OCI-LY1 (cell line): ENCODE data around the gene SMCO2.

Experiments
- H2AFZ ChIP-seq: fragments of 200-600 bp; sonication (generic), shearing (Covaris generic); 2 replicates; pipeline ENCODE4 v1.6.0; 2014; ENCODE audit warnings: antibody characterized with exemption, mild to moderate bottlenecking, low read length
- H3F3A ChIP-seq: fragments of 200-600 bp; sonication (generic), shearing (Covaris generic); 2 replicates; pipeline ENCODE4 v1.6.0; 2014; ENCODE audit warnings: mild to moderate bottlenecking, antibody characterized with exemption, low read length, moderate library complexity; ENCODE audit not compliant: insufficient read depth
- H3K27ac ChIP-seq: fragments of 200-600 bp; sonication (generic); 2 replicates; pipeline ENCODE4 v1.5.1; 2014; ENCODE audit warnings: low read length, mixed run types, mild to moderate bottlenecking, low read depth; ENCODE audit not compliant: poor library complexity, severe bottlenecking
- H3K27me3 ChIP-seq: fragments of 200-600 bp; sonication (generic); 2 replicates; pipeline ENCODE4 v1.6.0; 2014; ENCODE audit warnings: antibody characterized with exemption, mild to moderate bottlenecking, low read length, moderate library complexity; ENCODE audit not compliant: insufficient read depth
- H3K36me3 ChIP-seq: fragments of 200-600 bp; sonication (generic); 2 replicates; pipeline ENCODE4 v1.6.1; 2014; ENCODE audit warnings: mild to moderate bottlenecking, antibody characterized with exemption, low read length, moderate library complexity, mixed read lengths; ENCODE audit not compliant: insufficient read depth
- H3K4me1 ChIP-seq: fragments of 200-600 bp; sonication (generic); 2 replicates; pipeline ENCODE4 v1.5.1; 2014; ENCODE audit warnings: mild to moderate bottlenecking, low read length, moderate library complexity; ENCODE audit not compliant: insufficient read depth, severe bottlenecking
- H3K4me2 ChIP-seq: fragments of 200-600 bp; sonication (generic), shearing (Covaris generic); 2 replicates; pipeline ENCODE4 v1.6.1; 2014; ENCODE audit warnings: low read length
- H3K4me3 ChIP-seq: fragments of 200-600 bp; sonication (generic); 2 replicates; pipeline ENCODE4 v1.5.1; 2014; ENCODE audit warnings: low read length, low read depth, mild to moderate bottlenecking, mixed read lengths; ENCODE audit not compliant: poor library complexity, severe bottlenecking
- H3K79me2 ChIP-seq: fragments of 200-600 bp; shearing (Covaris generic); 2 replicates; pipeline ENCODE4 v1.6.1; 2016; ENCODE audit warnings: mixed run types, low read length, mixed read lengths; ENCODE audit not compliant: insufficient read depth
- H3K9ac ChIP-seq: fragments of 200-600 bp; sonication (generic), shearing (Covaris generic); 2 replicates; pipeline ENCODE4 v1.6.1; 2014; ENCODE audit warnings: mild to moderate bottlenecking, low read length, mixed read lengths
- H3K9me2 ChIP-seq: fragments of 200-600 bp; sonication (generic), shearing (Covaris generic); 2 replicates; pipeline ENCODE4 v1.6.1; 2014; ENCODE audit warnings: low read depth, mild to moderate bottlenecking, low read length, mixed read lengths
- H3K9me3 ChIP-seq: fragments of 200-600 bp; shearing (Covaris generic); 2 replicates; pipeline ENCODE4 v1.6.1; 2014; ENCODE audit warnings: low read length, mixed read lengths
- H4K20me1 ChIP-seq: fragments of 200-600 bp; sonication (generic), shearing (Covaris generic); 2 replicates; pipeline ENCODE4 v1.6.0; 2016; ENCODE audit warnings: mild to moderate bottlenecking, low read length; ENCODE audit not compliant: insufficient read depth
- EZH2 ChIP-seq: fragments of 200-600 bp; sonication (generic), shearing (Covaris generic); IDR thresholded peaks from 2 replicates; pipeline ENCODE4 v1.8.0; 2017; ENCODE audit warnings: borderline replicate concordance, mixed run types, mild to moderate bottlenecking, antibody characterized with exemption, low read length, moderate library complexity, mixed read lengths
- TF ChIP-seq, protein P1 (sequence below): fragments of 200-600 bp; sonication (generic), shearing (Covaris generic); IDR thresholded peaks from 2 replicates; pipeline ENCODE4 v1.5.1; 2017; ENCODE audit warnings: mild to moderate bottlenecking, antibody characterized with exemption, low read length, moderate library complexity, mixed read lengths

Gene SMCO2

GRCh38 chr12:27468241-27468640 lies 21.7 kb downstream of the SMCO2 start:
- no peak overlapping the region for H3K9ac ChIP-seq
- no peak for TF ChIP-seq EZH2
- TF ChIP-seq, protein P1, sequence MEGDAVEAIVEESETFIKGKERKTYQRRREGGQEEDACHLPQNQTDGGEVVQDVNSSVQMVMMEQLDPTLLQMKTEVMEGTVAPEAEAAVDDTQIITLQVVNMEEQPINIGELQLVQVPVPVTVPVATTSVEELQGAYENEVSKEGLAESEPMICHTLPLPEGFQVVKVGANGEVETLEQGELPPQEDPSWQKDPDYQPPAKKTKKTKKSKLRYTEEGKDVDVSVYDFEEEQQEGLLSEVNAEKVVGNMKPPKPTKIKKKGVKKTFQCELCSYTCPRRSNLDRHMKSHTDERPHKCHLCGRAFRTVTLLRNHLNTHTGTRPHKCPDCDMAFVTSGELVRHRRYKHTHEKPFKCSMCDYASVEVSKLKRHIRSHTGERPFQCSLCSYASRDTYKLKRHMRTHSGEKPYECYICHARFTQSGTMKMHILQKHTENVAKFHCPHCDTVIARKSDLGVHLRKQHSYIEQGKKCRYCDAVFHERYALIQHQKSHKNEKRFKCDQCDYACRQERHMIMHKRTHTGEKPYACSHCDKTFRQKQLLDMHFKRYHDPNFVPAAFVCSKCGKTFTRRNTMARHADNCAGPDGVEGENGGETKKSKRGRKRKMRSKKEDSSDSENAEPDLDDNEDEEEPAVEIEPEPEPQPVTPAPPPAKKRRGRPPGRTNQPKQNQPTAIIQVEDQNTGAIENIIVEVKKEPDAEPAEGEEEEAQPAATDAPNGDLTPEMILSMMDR: no peak
- H3K36me3 ChIP-seq: no peaks in the 10 kb centered on the region
- H3F3A ChIP-seq: no peaks in the 10 kb centered on the region
- no peaks in the 10 kb centered on the region for H3K27me3 ChIP-seq
- no peak overlapping the region for H3K4me3 ChIP-seq
- no peaks in the 10 kb centered on the region for H3K9me3 ChIP-seq
- H3K4me2 ChIP-seq: no peak overlapping the region
- H3K4me1 ChIP-seq: no peaks in the 10 kb centered on the region
- no peaks in the 10 kb centered on the region for H4K20me1 ChIP-seq
- no peak overlapping the region for H3K27ac ChIP-seq
- no peak overlapping the region for H2AFZ ChIP-seq
- no peaks in the 10 kb centered on the region for H3K9me2 ChIP-seq
- H3K79me2 ChIP-seq: no peaks in the 10 kb centered on the region

- Histone ChIP-seq H3K4me2 (no peak overlapping the region), H3K9me2 (no peaks in the 10 kb centered on the region), H4K20me1 (no peaks in the 10 kb centered on the region), H3K9ac (no peak overlapping the region), H3K4me1 (no peaks in the 10 kb centered on the region), H3K27me3 (no peaks in the 10 kb centered on the region), H3K36me3 (no peaks in the 10 kb centered on the region), H3K79me2 (no peaks in the 10 kb centered on the region), H3K27ac (no peak overlapping the region), H3F3A (no peaks in the 10 kb centered on the region), H3K9me3 (no peaks in the 10 kb centered on the region), H3K4me3 (no peak overlapping the region), H2AFZ (no peak overlapping the region)
- TF ChIP-seq, protein P1: no peak
- TF ChIP-seq EZH2: no peak
These were observed 22.7 kb downstream of the SMCO2 start for GRCh38 chr12:27469176-27469736.

DNA sequence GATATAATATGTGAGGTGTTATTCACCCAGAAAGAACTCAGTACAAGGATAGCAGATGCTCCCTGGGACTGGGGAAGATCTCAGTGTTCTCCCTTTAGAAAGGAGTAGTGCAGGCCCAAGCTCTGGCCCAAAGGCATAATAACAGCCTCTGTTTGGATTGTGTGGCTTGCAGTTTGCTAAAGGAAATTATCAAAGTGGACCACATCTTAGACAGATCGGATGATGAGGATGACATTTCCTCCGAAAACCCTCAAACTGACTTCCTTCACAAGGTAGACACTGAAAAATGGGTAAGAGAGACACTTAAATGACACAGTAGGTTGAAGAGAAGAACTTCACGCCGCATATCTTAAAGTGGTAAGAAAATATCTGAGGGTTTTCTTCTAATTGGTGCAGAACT lies 26.1 kb downstream of the SMCO2 start:
- no peak overlapping the region for H3K9ac ChIP-seq

More for the DNA sequence above, 26.1 kb downstream of the SMCO2 start:
- no peak for TF ChIP-seq EZH2
- TF ChIP-seq, protein P1: no peak
- Histone ChIP-seq H3K9me3 (no peaks in the 10 kb centered on the region; the same call in 1 of the 2 replicates), H4K20me1 (no peaks in the 10 kb centered on the region), H3K4me1 (no peaks in the 10 kb centered on the region), H3F3A (no peaks in the 10 kb centered on the region), H3K4me3 (no peak overlapping the region), H3K36me3 (no peaks in the 10 kb centered on the region), H3K9me2 (no peaks in the 10 kb centered on the region), H3K27me3 (no peaks in the 10 kb centered on the region), H3K4me2 (no peak overlapping the region), H3K79me2 (no peaks in the 10 kb centered on the region), H2AFZ (no peak overlapping the region), H3K27ac (no peak overlapping the region)
